Chondrocyte (in vitro differentiated cells): ENCODE results near the gene ALG10. TPM values are rescaled to one million over a fixed set of nuclear protein-coding genes. Genes with fewer than 3 reads are reported as not detected.
"Not testable (repeated sequence)": the region's sequence is repeated elsewhere in the genome, so short reads cannot be mapped to it uniquely, and the experiment has no call there.

ENCODE experiments used
- DNase-seq: peaks from one replicate; pipeline ENCODE4 v3.0.0; 2021; ENCODE audit warnings: mixed read lengths, low spot score
- H3K27ac Mint-ChIP-seq: one replicate; pipeline ENCODE4 v1.8.0; 2021; ENCODE audit warnings: mild to moderate bottlenecking, moderate library complexity, mixed read lengths; ENCODE audit not compliant: unreplicated experiment
- H3K27me3 Mint-ChIP-seq: 2 replicates; pipeline ENCODE4 v1.8.0; 2021; ENCODE audit warnings: low read depth, mixed read lengths
- H3K36me3 Mint-ChIP-seq: 2 replicates; pipeline ENCODE4 v1.8.0; 2021; ENCODE audit warnings: low read depth, mixed read lengths
- H3K4me1 Mint-ChIP-seq: 2 replicates; pipeline ENCODE4 v1.8.0; 2021; ENCODE audit warnings: low read depth, mild to moderate bottlenecking, mixed read lengths
- H3K4me3 Mint-ChIP-seq: one replicate; pipeline ENCODE4 v1.8.0; 2021; ENCODE audit warnings: mild to moderate bottlenecking, moderate library complexity, mixed read lengths; ENCODE audit not compliant: unreplicated experiment
- H3K9me3 Mint-ChIP-seq: 2 replicates; pipeline ENCODE4 v1.8.0; 2021; ENCODE audit warnings: low read depth, mixed read lengths
- total RNA-seq: library from RNA; stranded (reverse); gene quantifications from 3 replicates; pipeline ENCODE4 v1.2.1, GENCODE V29; 2021
- TF ChIP-seq, protein P1 (sequence below): fragments of 200-600 bp; sonication (generic); IDR thresholded peaks from 2 replicates; pipeline ENCODE4 v1.5.0; 2021; ENCODE audit warnings: antibody characterized with exemption, mild to moderate bottlenecking, moderate library complexity

Gene ALG10
- total RNA-seq, 1 donor from 2014 or later: 4.5 TPM

DNA sequence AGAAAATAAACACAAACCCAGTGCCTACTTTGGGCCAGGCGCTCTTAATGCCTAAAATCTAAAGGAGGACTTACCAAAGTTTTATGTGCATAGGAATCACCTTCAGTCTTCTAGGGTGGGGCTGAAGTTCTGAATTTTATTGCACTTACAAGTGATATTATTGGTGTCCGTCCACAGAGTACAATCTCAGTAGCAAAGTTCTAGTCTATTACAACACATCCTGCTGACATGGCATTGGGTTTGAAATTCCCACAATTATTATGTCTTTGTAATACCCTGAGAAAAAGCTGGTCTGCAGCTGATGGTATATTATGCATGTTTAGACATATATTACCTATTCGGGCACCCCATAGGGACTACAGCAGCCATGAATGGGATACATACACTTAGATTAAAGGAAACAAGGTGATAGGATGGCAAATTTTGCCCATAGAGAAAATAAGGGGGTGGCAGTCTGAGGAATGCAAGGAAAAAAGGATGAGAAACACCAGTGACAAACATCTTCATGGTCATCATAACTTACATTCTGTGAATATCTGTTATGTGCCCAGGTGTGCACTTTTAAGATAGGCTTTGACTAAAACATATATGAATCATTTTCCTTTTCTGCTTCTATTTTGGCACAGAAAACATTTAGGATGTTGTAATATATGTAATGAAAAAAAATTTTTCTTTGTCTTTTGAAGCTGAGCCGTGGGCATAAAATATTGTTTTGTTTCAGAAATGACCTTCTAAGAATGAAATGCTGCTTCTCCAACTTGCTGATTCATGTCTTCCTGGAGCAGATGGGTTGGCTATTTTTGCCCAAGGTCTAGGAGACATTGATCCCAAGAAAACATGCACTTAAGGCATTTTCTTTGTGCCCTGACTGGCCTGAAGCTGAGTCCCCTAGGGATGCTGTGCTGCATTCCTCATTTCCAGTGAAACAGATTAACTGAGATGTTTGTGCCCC, 27.2 kb upstream of the ALG10 start:
- TF ChIP-seq, protein P1, sequence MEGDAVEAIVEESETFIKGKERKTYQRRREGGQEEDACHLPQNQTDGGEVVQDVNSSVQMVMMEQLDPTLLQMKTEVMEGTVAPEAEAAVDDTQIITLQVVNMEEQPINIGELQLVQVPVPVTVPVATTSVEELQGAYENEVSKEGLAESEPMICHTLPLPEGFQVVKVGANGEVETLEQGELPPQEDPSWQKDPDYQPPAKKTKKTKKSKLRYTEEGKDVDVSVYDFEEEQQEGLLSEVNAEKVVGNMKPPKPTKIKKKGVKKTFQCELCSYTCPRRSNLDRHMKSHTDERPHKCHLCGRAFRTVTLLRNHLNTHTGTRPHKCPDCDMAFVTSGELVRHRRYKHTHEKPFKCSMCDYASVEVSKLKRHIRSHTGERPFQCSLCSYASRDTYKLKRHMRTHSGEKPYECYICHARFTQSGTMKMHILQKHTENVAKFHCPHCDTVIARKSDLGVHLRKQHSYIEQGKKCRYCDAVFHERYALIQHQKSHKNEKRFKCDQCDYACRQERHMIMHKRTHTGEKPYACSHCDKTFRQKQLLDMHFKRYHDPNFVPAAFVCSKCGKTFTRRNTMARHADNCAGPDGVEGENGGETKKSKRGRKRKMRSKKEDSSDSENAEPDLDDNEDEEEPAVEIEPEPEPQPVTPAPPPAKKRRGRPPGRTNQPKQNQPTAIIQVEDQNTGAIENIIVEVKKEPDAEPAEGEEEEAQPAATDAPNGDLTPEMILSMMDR: no peak

DNA sequence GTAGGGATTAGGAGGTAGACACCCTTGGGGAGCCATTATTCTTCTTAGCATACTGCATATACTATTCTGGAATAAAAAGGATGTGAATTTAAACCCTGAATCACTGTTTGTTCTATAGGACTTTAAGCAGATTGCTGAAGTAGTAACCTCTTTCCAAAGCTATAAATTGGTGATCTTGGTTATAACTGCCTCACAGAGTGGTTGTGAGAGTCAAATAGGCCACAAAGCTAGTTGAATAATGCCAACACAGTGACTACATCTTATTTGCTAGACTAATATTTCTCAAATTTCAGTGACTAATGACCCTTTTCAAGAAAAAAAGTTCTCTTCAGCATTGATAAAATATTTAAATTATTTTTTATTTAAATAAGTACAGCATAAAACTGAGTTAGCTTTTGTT, 13.5 kb upstream of the ALG10 start:
- not testable (repeated sequence) for H3K4me3 Mint-ChIP-seq, H3K9me3 Mint-ChIP-seq, H3K36me3 Mint-ChIP-seq, H3K4me1 Mint-ChIP-seq, H3K27me3 Mint-ChIP-seq, DNase-seq, H3K27ac Mint-ChIP-seq

More for the DNA sequence above, 27.2 kb upstream of the ALG10 start:
- H3K36me3 Mint-ChIP-seq: no peaks in the 10 kb centered on the region
- H3K9me3 Mint-ChIP-seq: no peaks in the 10 kb centered on the region
- DNase-seq: no peak
- H3K27me3 Mint-ChIP-seq: peaks cover 9% of the 10 kb centered on the region
- no peaks in the 10 kb centered on the region for H3K4me1 Mint-ChIP-seq
- no peak overlapping the region for H3K4me3 Mint-ChIP-seq
- H3K27ac Mint-ChIP-seq: no peak overlapping the region

DNA sequence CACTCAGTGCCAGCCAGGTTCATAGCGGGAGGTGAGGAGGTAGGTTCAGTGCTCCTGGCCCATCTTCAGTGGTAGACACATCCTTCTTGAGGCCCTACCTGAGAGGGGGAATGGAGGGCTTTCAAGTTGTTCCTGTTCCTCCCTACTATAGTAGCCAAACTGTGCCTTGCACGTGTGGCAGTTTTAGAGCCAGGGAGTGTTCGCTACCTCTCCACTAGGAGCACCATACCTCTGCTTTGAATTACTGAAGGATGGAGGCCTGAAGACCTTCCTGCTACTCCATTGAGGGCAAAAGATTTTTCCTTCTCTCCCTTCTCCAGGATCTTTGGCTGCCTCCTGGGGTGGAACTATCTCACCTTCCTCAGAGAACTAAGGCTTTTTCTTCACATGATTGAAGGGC, 5.9 kb upstream of the ALG10 start:
- TF ChIP-seq, protein P1: no peak
- Mint-ChIP-seq H3K36me3 (peaks cover 1% of the 10 kb centered on the region), H3K4me1 (peaks cover 6% of the 10 kb centered on the region)

DNA sequence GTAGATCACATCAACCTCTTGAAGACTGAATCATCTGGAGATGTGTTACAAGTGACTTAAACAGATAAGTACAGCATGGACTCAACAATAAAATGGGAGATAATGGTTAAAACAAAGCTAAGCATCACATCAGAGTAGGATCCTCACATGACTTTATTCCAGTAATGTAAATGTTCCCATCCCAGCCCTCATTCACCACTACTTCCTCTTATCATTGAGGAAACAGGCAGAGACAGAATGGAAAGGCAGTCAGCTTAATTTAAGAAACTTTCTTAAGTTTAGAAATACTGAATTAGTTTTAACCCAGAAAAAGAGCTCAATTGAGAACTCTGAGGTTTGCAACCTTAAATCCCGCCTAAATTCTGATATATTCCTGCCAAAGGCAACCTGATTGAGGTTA, 1.2 kb upstream of the ALG10 start:
- Mint-ChIP-seq H3K27ac (no peak overlapping the region), H3K4me3 (no peak overlapping the region), H3K36me3 (peaks cover 1% of the 10 kb centered on the region), H3K27me3 (peaks cover 12% of the 10 kb centered on the region), H3K9me3 (no peaks in the 10 kb centered on the region), H3K4me1 (peaks cover 21% of the 10 kb centered on the region)
- DNase-seq: no peak
- TF ChIP-seq, protein P1: no peak

More for the DNA sequence above, 5.9 kb upstream of the ALG10 start:
- Mint-ChIP-seq H3K9me3 (no peaks in the 10 kb centered on the region), H3K4me3 (no peak overlapping the region), H3K27me3 (peaks cover 24% of the 10 kb centered on the region), H3K27ac (no peak overlapping the region)
- DNase-seq: no peak

DNA sequence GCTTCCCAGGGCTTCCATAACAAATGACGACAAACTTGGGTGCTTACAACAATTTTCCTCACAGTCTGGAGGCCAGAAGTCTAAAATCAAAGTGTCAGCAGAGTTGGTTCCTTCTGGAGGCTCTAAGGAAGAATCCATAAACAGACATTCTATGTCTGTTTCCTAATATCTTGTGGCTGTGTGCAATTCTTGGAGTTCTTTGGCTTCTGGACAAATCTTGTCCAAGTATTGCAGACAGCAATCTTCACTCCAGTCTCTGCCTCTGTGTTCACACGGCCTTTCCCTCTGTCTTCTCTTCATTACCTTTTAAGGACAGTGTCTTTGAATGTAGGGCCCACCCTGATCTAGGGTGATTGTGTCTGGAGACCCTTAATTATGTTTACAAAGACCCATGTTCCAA, 5.4 kb downstream of the ALG10 start:
- not testable (repeated sequence) for H3K36me3 Mint-ChIP-seq, H3K9me3 Mint-ChIP-seq, H3K4me1 Mint-ChIP-seq, H3K27me3 Mint-ChIP-seq, DNase-seq, H3K4me3 Mint-ChIP-seq, H3K27ac Mint-ChIP-seq

DNA sequence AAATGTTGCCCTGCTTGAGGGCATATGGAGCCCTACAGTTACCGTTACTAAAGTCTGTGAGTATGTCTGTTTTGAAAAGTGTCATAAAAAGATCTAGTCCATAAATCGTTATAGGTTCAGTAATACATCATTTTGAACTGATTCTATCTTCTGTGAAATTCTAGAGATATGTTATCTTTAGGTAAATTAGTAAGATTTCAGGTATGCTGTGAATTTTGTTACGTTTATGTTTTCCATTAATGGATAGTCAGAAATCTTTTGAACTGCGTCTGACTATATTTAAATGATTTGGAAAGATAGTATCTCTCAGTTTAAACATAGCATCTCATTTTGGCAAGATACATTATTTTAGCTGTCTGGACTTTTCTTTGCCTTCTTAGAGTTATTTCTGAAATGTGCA, 8.3 kb downstream of the ALG10 start:
- no peaks in the 10 kb centered on the region for H3K36me3 Mint-ChIP-seq
- no peaks in the 10 kb centered on the region for H3K27me3 Mint-ChIP-seq
- H3K4me3 Mint-ChIP-seq: no peak overlapping the region
- DNase-seq: no peak
- TF ChIP-seq, protein P1: no peak
- no peaks in the 10 kb centered on the region for H3K9me3 Mint-ChIP-seq
- no peaks in the 10 kb centered on the region for H3K4me1 Mint-ChIP-seq
- no peak overlapping the region for H3K27ac Mint-ChIP-seq
